Smooth muscle cell (in vitro differentiated cells): Measurements from ENCODE around the gene APBA1. TPM values are rescaled to one million over a fixed set of nuclear protein-coding genes. Genes with fewer than 3 reads are reported as not detected.

Source experiments
- DNase-seq: peaks from one replicate; lab custom pipeline; 2025; ENCODE audit not compliant: unreplicated experiment; lab: John Stamatoyannopoulos, UW
- H2AFZ ChIP-seq: fragments of 200-600 bp; sonication (generic); 2 replicates; pipeline ENCODE4 v1.6.0; 2016; ENCODE audit warnings: antibody characterized with exemption, low read depth, mild to moderate bottlenecking
- H3F3A ChIP-seq: fragments of 200-600 bp; sonication (generic); 2 replicates; pipeline ENCODE4 v1.6.0; 2017; ENCODE audit warnings: antibody characterized with exemption, low read depth
- H3K27ac ChIP-seq: fragments of 200-600 bp; sonication (generic); 2 replicates; pipeline ENCODE4 v1.5.1; 2016; ENCODE audit warnings: low read depth, mild to moderate bottlenecking
- H3K27me3 ChIP-seq: fragments of 200-600 bp; sonication (generic); 2 replicates; pipeline ENCODE4 v1.6.1; 2016; ENCODE audit warnings: low read depth, mild to moderate bottlenecking
- H3K36me3 ChIP-seq: fragments of 200-600 bp; sonication (generic); 2 replicates; pipeline ENCODE4 v1.5.1; 2016; ENCODE audit warnings: low read depth
- H3K4me1 ChIP-seq: fragments of 200-600 bp; sonication (generic); 2 replicates; pipeline ENCODE4 v1.5.1; 2016; ENCODE audit warnings: low read depth
- H3K4me2 ChIP-seq: fragments of 200-600 bp; sonication (generic); 2 replicates; pipeline ENCODE4 v1.6.0; 2016; ENCODE audit warnings: mild to moderate bottlenecking
- H3K4me3 ChIP-seq: fragments of 200-600 bp; sonication (generic); 2 replicates; pipeline ENCODE4 v1.5.1; 2016; ENCODE audit warnings: mild to moderate bottlenecking
- H3K79me2 ChIP-seq: fragments of 200-600 bp; sonication (generic); 2 replicates; pipeline ENCODE4 v1.6.0; 2016; ENCODE audit warnings: low read depth, mild to moderate bottlenecking
- H3K9ac ChIP-seq: fragments of 200-600 bp; sonication (generic); 2 replicates; pipeline ENCODE4 v1.6.0; 2016; ENCODE audit warnings: low read depth
- H3K9me3 ChIP-seq: fragments of 200-600 bp; sonication (generic); replicated peaks from 2 replicates; pipeline ENCODE4 v1.5.1; 2016; ENCODE audit warnings: low read depth
- H4K20me1 ChIP-seq: fragments of 200-600 bp; sonication (generic); 2 replicates; pipeline ENCODE4 v1.6.0; 2016; ENCODE audit warnings: low read depth
- CTCF ChIP-seq: fragments of 200-600 bp; sonication (generic); IDR thresholded peaks from 2 replicates; pipeline ENCODE4 v1.5.1; 2017; ENCODE audit warnings: borderline replicate concordance, mild to moderate bottlenecking, antibody characterized with exemption; ENCODE audit not compliant: insufficient read depth, poor library complexity, severe bottlenecking
- WGBS: methylation state at CpG from one replicate; pipeline ENCODE4 v1.1.7; 2016; ENCODE audit warnings: low lambda C conversion rate; 5-methylcytosine and 5-hydroxymethylcytosine counted together
- polyA plus RNA-seq: library from polyadenylated mRNA; unstranded; fragments of >200 nt; fragmentation: Nextera tagmentation; extraction: Ambion mirVana; gene quantifications from 2 replicates; pipeline ENCODE4 v1.2.1, GENCODE V29; 2016
- total RNA-seq: library from RNA; depleted of rRNA; stranded (reverse); fragments of >200 nt; gene quantifications from 2 replicates; pipeline ENCODE4 v1.2.3, GENCODE V29; 2014

Gene APBA1
- total and polyA plus RNA-seq, 2 experiments from 2014 or later, result 1.4 to 6.1 TPM

DNA sequence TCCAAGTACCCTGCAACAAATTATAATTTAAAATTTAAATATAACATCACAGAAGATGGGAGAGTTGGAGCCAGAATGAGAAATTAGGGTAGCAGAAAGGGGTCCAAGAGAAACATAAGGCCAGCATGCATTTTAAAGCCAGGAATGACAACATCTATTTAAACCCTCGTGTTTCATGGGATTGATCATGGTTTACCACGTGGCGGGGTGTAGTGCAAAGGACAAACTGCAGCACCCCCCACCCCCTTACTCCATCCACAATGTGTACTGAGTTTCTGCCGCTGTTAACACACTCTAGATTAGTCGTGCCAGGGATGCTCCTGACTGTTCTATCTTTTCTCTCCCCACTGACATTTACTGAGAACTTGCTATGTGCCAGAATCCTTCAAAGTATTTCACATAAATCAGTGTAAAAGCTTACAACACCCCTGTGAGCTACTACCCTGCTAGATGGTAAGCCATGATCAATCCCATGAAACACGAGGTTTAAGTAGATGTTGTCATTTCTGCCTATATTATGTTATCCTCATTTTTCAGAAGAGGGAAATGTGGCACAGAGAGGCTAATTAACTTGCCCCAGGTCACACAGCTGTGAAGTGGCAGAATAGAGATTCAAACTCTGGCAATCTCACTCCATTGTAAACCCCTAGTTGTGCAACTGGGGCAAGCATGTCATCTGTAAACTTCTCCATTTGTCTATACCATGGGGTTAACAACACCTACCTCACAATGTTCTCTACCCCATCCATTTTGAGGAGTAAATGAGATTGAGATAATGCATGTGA, 210.9 kb downstream of the APBA1 start:
- Histone ChIP-seq H3K4me3 (no peak overlapping the region), H3K4me1 (no peaks in the 10 kb centered on the region), H3K9ac (no peak overlapping the region), H3K79me2 (no peaks in the 10 kb centered on the region), H3K36me3 (no peaks in the 10 kb centered on the region), H4K20me1 (no peaks in the 10 kb centered on the region), H2AFZ (no peak overlapping the region), H3K4me2 (no peak overlapping the region), H3F3A (no peaks in the 10 kb centered on the region), H3K27me3 (peaks cover 6% of the 10 kb centered on the region), H3K9me3 (no peaks in the 10 kb centered on the region), H3K27ac (no peak overlapping the region)
- WGBS, result 84% methylated on average over 6 of the region's 6 CpGs
- no peak for TF ChIP-seq CTCF
- no peak for DNase-seq

- Histone ChIP-seq H3K9ac (no peak overlapping the region), H3K4me3 (no peak overlapping the region), H3K4me1 (no peaks in the 10 kb centered on the region), H3F3A (no peaks in the 10 kb centered on the region), H3K9me3 (no peaks in the 10 kb centered on the region), H4K20me1 (no peaks in the 10 kb centered on the region), H3K27me3 (peaks cover 6% of the 10 kb centered on the region), H3K4me2 (no peak overlapping the region), H2AFZ (no peak overlapping the region), H3K79me2 (no peaks in the 10 kb centered on the region), H3K36me3 (no peaks in the 10 kb centered on the region), H3K27ac (no peak overlapping the region)
- TF ChIP-seq CTCF, result no peak
- 90% methylated on average over 5 of the region's 5 CpGs for WGBS
- no peak for DNase-seq
Observed at GRCh38 chr9:69460012-69460411, 212.2 kb downstream of the APBA1 start.

DNA sequence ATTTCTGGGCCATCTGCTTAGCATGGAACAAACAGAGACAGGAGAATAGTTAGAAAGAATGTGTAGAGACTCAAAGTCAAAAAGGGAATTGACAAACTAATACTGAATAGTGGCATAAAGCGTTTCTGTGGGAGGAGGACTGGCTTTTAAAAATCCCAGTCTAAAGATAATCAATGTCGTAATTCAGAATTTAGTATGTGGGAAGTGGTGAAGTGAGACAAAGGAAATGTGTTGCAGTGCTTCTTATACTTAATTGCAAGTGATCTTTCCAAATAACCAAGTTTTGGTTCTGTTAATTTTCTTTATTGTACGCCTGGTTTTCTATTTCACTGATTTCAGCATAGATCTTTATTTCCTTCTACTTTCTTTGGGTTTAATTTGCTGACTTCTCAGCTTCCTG, 214.0 kb downstream of the APBA1 start:
- Histone ChIP-seq H3K79me2 (no peaks in the 10 kb centered on the region), H3F3A (no peaks in the 10 kb centered on the region), H3K9ac (no peak overlapping the region), H3K4me2 (no peak overlapping the region), H3K4me3 (no peak overlapping the region), H4K20me1 (no peaks in the 10 kb centered on the region), H3K27ac (no peak overlapping the region), H3K36me3 (no peaks in the 10 kb centered on the region), H3K4me1 (no peaks in the 10 kb centered on the region), H2AFZ (no peak overlapping the region), H3K9me3 (no peaks in the 10 kb centered on the region), H3K27me3 (no peaks in the 10 kb centered on the region)
- no peak for DNase-seq
- no peak for TF ChIP-seq CTCF
- 64% methylated on average over 3 of the region's 3 CpGs for WGBS

DNA sequence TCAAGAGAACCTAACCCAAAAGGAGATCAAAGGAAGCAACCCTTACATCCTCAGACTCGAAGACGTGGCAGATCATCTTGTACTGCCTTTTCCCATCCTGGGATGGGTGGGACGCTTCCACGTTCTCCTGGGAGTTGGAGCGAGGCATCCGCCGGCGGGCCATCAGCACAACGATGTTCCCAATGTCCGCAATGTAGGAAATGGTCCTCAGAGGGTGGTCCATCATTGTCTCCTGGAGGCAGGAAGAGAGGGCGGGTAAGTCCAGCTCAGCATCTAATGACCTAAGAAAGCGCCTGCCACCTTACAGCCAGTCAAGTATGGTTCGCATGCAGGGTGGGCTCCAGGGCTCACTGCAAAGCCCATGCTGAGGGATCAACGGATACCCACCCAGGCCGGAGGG, 216.0 kb downstream of the APBA1 start:
- Histone ChIP-seq H3K4me2 (no peak overlapping the region), H3F3A (no peaks in the 10 kb centered on the region), H3K9me3 (no peaks in the 10 kb centered on the region), H3K4me3 (no peak overlapping the region), H4K20me1 (no peaks in the 10 kb centered on the region), H3K9ac (no peak overlapping the region), H2AFZ (no peak overlapping the region), H3K27ac (no peak overlapping the region), H3K4me1 (peaks cover 6% of the 10 kb centered on the region), H3K27me3 (no peaks in the 10 kb centered on the region), H3K36me3 (no peaks in the 10 kb centered on the region), H3K79me2 (no peaks in the 10 kb centered on the region)
- DNase-seq, result no peak
- no peak for TF ChIP-seq CTCF
- WGBS, result 94% methylated on average over 15 of the region's 15 CpGs
